ENCODE results near the gene ALS2CL.

The ALS2CL gene

DNA sequence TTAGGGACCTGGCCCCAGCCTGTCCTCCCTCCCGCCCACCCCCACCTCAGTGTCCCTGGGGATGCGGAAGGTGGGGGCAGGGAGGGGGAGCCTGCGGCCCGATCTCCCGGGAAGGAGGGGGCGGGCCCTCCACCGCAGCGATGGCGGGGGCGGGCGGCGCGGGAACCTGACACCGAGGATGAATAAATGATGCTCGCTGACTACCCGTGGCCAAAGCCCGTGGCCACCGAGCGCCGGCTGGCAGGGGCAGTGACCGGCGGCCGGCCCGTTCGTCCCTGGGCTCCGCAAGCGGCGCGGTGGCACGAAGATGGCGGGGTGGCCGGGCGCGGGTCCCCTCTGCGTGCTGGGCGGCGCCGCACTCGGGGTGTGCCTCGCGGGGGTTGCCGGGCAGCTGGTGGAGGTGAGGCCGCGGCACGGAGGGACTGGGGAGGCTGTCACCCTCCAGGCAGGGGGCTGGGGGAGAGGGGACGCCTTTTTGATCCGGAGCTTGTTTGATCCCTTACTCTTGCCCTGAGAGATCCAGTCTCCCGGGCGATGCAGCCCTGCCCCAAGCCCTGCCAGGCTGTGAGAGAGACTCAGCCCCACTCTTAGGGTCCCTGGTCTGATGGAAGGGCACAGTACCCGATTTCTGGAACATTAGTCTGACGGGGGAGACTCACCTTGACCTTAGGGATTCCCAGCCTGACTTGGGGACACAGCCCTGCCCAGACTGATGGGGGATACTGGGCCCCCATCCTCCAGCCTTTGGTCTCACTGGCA lies 7.9 kb upstream of the ALS2CL start, which contains the start of gene TMIE:
TSS of gene TMIE (plus strand) at position 212 of the 759 bp plus-strand sequence. CDS start at position 308, 96 bp downstream.
- Histone ChIP-seq H3K9ac (ENCODE audit: low read depth, low read length) (peak within 1 kb of the TSS; percentile 23; the same call in 1 of the 2 replicates), H3K36me3 (ENCODE audit: insufficient read depth, low read length) (no peaks in the 10 kb centered on the region), H3K9me3 (ENCODE audit: control insufficient read depth, insufficient read depth, low read length) (no peaks in the 10 kb centered on the region), H3K4me1 (ENCODE audit: insufficient read depth, low read length) (peaks cover 15% of the 10 kb centered on the region)

DNA sequence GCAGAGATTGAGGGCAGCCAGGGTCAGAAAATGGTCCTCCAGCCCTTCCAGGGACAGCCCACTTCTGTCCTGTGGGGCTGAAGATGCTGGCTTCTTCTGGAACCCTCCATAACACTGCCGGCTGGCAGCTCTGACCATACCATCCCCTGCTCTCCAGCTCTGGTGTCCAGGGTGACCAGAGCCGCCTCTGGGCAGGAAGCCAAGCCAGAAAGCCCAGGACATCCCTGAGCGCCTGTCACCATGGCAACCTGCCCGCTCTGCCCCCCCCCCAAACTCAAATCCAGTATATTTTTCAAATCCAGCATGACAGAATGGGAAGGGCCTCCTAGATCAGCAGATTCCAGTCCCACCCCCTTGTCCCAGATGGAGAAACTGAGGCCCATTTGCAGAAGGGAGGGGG lies 7.3 kb upstream of the ALS2CL start:
- no peak overlapping the region for H3K9ac ChIP-seq (ENCODE audit: low read depth, low read length)
- no peaks in the 10 kb centered on the region for H3K36me3 ChIP-seq (ENCODE audit: insufficient read depth, low read length)
- no peaks in the 10 kb centered on the region for H3K9me3 ChIP-seq (ENCODE audit: control insufficient read depth, insufficient read depth, low read length)
- H3K4me1 ChIP-seq (ENCODE audit: insufficient read depth, low read length): peaks cover 11% of the 10 kb centered on the region; the same call in 1 of the 2 replicates

DNA sequence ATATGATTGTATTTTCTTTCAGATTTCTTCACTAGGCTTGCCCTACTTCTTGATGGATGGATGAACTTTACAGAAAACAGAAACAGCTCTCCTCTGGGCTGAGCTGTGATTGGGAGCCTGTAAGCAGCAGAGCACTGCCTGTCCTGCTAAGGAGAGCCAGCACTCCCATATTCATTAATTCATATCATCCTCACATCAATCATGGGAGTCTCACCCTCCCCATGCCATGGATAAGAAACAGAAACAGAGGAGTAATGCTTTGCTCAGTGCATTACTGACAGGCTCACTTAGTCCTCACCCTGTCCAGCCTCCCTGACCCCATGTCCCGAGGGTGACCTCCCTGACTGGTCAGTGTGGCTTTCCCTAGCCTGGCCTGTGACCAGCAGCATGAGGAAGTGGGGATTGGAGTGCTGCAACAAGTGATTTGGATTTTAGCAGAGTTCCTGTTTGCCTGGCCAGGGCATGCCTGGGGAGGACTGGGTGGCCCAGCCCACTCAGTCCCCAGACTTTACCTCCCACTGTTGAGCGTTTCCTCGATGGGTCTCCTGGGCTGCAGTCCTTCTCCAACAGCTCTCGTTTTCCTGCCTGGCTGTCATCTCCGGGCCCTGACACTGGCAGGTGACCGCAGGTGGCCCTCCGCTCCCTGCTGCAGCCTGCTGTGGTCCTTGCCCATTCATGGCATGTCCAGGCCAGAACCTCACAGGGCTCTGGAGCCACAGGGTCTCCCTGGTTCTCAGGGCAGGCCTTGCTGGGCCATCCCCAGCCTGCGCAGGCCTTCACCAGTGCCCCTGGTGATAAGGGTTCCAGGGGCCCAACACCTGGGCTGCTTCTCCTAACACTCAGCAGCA lies 6.4 kb upstream of the ALS2CL start:
- Histone ChIP-seq H3K36me3 (ENCODE audit: insufficient read depth, low read length) (no peaks in the 10 kb centered on the region), H3K9me3 (ENCODE audit: control insufficient read depth, insufficient read depth, low read length) (no peaks in the 10 kb centered on the region), H3K4me1 (ENCODE audit: insufficient read depth, low read length) (peaks cover 5% of the 10 kb centered on the region; the same call in 1 of the 2 replicates), H3K9ac (ENCODE audit: low read depth, low read length) (no peak overlapping the region)

DNA sequence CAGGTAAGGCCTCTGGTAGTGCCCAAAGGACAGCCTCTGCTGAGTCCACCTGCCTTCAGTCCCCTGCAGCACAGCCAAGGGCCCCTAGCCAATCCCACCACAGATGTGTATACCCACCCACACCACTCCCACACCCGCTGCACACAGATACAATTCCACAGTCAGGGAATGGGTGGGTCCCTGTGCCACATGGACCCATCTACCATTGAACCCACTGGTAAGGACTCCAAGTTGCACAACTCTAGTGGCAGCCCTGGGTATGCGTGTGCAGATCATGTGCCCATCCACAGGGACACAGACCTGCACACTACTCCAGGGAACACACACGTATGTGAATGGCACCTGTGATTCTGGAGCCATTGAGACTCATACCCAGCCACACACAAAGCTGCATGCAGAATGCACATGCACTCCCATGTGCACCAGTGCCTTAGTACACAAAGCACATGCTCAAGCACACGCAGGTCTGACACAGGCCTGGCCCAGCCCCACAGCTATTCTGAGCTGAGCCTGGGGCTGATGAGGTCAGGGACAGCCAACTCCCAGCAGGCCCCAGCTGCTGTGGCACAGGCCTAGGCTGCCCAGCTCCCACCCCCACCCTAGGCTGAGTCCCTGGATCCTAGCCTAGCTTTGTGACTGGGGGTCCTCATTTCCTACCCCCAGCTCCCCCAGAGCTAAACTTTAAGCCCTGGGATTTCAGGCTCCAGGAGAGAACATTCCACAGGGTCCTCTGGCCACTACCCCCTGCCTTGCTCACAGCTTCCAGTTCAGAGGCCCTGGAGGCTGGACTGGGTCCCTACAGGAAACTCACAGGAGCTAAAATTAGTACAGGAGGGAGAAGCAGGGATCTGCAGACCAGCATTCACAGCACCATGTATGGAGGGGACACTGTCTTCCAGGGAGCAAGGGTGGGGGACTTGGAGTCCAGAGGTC lies 2.7 kb upstream of the ALS2CL start:
- peaks cover 9% of the 10 kb centered on the region; the same call in 1 of the 2 replicates for H3K4me1 ChIP-seq (ENCODE audit: insufficient read depth, low read length)
- no peaks in the 10 kb centered on the region for H3K9me3 ChIP-seq (ENCODE audit: control insufficient read depth, insufficient read depth, low read length)
- H3K36me3 ChIP-seq (ENCODE audit: insufficient read depth, low read length): no peaks in the 10 kb centered on the region
- H3K9ac ChIP-seq (ENCODE audit: low read depth, low read length): no peak overlapping the region

DNA sequence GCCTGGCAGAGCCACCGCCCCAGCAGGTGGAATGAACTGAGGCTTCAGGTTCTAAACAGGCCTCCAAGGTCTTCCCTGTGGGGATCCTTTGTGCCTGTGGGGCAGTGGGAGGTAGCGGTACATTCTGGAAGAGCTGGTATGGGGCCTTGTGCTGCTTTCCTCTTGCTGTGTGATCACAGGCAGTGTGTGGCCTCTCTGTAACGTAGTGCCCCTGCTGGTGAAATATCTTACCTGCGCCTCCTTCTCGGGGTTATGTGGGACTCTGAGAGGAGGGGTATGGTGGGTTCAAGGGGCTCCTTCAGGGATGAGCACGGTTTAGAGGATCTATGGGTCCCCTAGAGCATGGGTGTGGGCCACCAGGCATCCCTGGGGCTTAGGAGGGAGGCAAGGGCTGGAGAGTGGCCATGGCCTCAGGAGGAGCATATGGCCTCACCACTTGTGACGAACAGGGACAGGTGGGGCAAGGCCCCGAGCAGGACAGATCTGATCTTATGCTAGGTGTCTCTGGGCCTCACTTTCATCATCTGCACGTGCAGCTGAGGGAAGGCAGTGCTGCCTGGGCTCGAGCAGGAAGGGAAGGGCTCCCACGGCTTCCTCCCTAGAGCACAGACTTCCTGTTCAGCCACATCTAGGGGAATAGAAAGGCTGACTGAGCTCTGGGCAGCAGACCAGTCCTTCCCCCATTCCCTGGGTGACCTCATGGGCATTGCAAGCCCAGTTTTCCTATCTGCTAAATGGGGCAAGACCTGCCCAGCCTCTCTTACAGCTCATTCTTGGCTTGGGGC lies 1.9 kb upstream of the ALS2CL start:
- Histone ChIP-seq H3K9ac (ENCODE audit: low read depth, low read length) (no peak overlapping the region), H3K36me3 (ENCODE audit: insufficient read depth, low read length) (no peaks in the 10 kb centered on the region), H3K4me1 (ENCODE audit: insufficient read depth, low read length) (peaks cover 9% of the 10 kb centered on the region; the same call in 1 of the 2 replicates), H3K9me3 (ENCODE audit: control insufficient read depth, insufficient read depth, low read length) (no peaks in the 10 kb centered on the region)

DNA sequence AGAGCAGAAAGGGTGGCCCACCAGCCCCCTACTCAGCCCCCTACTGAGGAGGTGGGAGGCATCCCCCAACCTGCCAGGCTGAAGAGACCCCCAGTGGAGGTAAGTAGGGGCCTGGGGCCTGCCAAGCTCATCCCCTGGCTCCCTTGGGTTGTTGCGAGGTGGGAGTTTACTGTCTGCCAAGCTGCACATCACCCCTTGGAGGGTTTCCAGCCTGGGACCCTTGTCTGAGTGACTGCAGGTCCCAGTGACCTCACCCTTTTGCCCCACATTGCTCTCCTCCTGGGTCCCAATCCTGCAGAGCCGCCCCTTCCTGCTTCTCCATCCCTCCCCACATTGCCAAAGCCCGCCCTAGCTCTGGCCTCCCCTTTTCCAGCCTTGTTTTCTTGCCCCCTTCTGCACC lies 1.0 kb upstream of the ALS2CL start:
- no peak overlapping the region for H3K9ac ChIP-seq (ENCODE audit: low read depth, low read length)
- H3K4me1 ChIP-seq (ENCODE audit: insufficient read depth, low read length): peaks cover 9% of the 10 kb centered on the region; the same call in 1 of the 2 replicates
- no peaks in the 10 kb centered on the region for H3K36me3 ChIP-seq (ENCODE audit: insufficient read depth, low read length)
- H3K9me3 ChIP-seq (ENCODE audit: control insufficient read depth, insufficient read depth, low read length): no peaks in the 10 kb centered on the region

DNA sequence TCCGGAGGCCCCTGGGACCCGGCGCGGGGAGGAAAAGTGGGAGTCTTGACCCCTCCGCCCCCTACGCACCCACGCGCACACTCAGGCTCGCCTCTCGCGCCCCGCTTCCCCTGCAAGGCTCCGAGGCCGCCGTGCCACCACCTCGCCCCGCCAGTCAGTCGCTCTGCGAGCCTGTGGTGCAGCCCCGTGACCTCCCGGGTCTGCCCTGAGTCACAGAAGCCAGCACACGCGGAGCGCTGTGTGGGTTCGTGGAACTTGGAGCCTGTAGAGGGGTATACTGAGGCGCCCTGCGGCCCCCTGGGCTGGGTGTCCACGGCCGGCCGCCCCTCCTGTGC lies 380 bp upstream of the ALS2CL start:
- Histone ChIP-seq H3K4me1 (ENCODE audit: insufficient read depth, low read length) (peaks cover 9% of the 10 kb centered on the region; the same call in 1 of the 2 replicates), H3K9ac (ENCODE audit: low read depth, low read length) (peak overlapping the region; percentile 55; the same call in 1 of the 2 replicates), H3K9me3 (ENCODE audit: control insufficient read depth, insufficient read depth, low read length) (no peaks in the 10 kb centered on the region), H3K36me3 (ENCODE audit: insufficient read depth, low read length) (no peaks in the 10 kb centered on the region)

DNA sequence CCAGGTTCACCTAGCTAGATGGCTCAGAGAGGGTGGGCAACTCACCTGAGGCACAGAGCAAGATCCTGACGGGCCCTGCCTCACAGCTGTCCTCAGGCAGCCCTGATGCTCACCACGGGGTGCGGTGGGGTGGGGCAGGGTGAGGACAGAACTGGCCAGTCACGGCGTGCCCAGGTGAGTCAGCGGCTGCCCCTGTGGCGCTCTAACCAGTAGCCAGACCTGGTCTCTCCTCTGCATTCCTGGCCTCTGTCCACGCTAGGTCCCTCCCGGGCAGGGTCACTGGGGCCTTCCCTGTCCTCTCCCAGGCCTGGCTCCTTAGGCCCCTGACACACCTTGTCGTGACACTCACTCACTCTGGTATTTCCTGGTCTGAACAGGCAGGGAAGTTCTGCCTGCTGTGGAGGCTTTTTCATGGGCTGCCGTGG lies 901 bp downstream of the ALS2CL start:
- Histone ChIP-seq H3K9me3 (ENCODE audit: control insufficient read depth, insufficient read depth, low read length) (no peaks in the 10 kb centered on the region), H3K4me1 (ENCODE audit: insufficient read depth, low read length) (peaks cover 9% of the 10 kb centered on the region; the same call in 1 of the 2 replicates), H3K36me3 (ENCODE audit: insufficient read depth, low read length) (no peaks in the 10 kb centered on the region), H3K9ac (ENCODE audit: low read depth, low read length) (peak overlapping the region; percentile 85)

DNA sequence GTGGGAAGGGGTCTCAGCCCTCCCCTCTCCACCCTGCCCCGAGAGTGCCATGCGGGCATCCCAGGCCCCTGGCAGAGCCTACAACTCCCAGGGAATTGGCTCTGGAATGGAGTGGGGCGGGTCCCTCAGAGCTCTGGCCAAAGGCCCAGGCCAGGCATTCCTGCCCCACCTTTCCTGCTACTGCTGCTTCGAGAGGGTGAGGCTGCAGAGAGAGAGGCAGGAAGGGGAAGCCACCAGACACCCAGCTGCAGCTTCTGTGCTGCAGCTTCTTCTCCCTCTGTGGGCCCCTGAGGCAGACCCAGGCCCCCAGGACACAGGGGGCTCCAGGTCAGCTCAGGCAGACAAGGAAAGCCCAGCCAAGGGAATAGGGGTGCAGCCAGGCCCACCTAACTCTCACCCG lies 2.7 kb downstream of the ALS2CL start:
- Histone ChIP-seq H3K4me1 (ENCODE audit: insufficient read depth, low read length) (peaks cover 9% of the 10 kb centered on the region; the same call in 1 of the 2 replicates), H3K9me3 (ENCODE audit: control insufficient read depth, insufficient read depth, low read length) (no peaks in the 10 kb centered on the region), H3K9ac (ENCODE audit: low read depth, low read length) (no peak overlapping the region), H3K36me3 (ENCODE audit: insufficient read depth, low read length) (no peaks in the 10 kb centered on the region)

DNA sequence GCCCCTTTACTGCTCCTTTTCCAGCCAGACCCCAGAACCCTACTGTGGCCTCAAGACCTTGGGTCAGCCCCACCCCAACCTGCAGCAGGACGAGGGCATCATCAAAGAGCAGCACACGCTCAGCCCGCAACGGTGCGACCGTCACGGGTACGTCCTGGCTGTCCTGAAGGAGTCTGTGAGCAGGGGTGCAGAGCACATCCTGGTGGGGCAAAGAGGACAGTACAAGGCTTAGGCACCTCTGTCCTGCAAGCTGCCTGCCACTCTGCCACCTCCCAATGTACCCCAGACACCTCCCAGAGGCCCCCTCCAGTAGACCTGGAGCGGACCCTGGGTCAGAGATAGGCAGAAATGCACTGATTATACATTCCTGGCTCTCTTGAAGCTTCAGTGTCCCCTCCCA lies 8.0 kb downstream of the ALS2CL start:
- H3K36me3 ChIP-seq (ENCODE audit: insufficient read depth, low read length): no peaks in the 10 kb centered on the region
- no peaks in the 10 kb centered on the region for H3K4me1 ChIP-seq (ENCODE audit: insufficient read depth, low read length)
- no peak overlapping the region for H3K9ac ChIP-seq (ENCODE audit: low read depth, low read length)
- no peaks in the 10 kb centered on the region for H3K9me3 ChIP-seq (ENCODE audit: control insufficient read depth, insufficient read depth, low read length)

DNA sequence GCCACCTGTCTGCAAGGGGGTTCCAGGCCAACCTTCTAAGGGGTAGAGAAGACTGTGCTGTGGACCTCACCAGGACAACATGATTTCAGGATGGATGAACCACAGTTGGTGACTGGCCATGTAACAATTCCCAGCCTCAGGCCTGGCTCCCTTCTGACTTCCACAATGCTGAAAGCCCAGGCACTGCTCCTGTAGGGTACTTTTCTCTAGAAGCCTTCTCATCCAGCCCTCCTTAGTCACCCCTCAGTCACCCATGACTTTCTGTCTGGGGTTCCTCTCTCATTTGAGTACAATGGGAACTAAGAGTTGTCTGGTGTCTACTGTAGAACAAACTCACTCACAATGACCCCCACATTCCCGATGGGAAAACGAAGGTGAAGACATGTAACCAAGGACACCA lies 8.6 kb downstream of the ALS2CL start:
- H3K4me1 ChIP-seq (ENCODE audit: insufficient read depth, low read length): no peaks in the 10 kb centered on the region
- no peaks in the 10 kb centered on the region for H3K9me3 ChIP-seq (ENCODE audit: control insufficient read depth, insufficient read depth, low read length)
- H3K9ac ChIP-seq (ENCODE audit: low read depth, low read length): no peak overlapping the region
- no peaks in the 10 kb centered on the region for H3K36me3 ChIP-seq (ENCODE audit: insufficient read depth, low read length)

DNA sequence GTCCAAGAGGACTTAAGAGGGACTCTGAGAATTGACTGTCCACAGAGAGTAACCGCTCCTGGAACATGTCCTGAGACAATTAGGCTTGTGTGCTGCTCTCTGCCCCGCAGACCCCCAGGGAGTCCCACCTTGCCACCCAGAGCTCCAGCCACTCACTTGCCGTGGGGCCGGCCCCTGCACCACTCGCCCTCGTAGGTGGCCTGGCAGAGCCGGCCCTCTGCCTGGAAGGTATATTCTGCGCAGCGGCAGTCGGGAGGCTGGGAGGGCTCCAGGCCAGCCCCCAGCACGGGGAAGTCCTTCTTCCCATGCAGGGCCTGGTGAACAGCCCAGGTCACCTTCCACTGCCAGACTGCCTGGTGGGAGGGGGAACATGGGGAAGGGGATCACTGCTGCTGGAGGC lies 10.5 kb downstream of the ALS2CL start:
- Histone ChIP-seq H3K9ac (ENCODE audit: low read depth, low read length) (no peak overlapping the region), H3K4me1 (ENCODE audit: insufficient read depth, low read length) (no peaks in the 10 kb centered on the region), H3K36me3 (ENCODE audit: insufficient read depth, low read length) (no peaks in the 10 kb centered on the region), H3K9me3 (ENCODE audit: control insufficient read depth, insufficient read depth, low read length) (no peaks in the 10 kb centered on the region)

DNA sequence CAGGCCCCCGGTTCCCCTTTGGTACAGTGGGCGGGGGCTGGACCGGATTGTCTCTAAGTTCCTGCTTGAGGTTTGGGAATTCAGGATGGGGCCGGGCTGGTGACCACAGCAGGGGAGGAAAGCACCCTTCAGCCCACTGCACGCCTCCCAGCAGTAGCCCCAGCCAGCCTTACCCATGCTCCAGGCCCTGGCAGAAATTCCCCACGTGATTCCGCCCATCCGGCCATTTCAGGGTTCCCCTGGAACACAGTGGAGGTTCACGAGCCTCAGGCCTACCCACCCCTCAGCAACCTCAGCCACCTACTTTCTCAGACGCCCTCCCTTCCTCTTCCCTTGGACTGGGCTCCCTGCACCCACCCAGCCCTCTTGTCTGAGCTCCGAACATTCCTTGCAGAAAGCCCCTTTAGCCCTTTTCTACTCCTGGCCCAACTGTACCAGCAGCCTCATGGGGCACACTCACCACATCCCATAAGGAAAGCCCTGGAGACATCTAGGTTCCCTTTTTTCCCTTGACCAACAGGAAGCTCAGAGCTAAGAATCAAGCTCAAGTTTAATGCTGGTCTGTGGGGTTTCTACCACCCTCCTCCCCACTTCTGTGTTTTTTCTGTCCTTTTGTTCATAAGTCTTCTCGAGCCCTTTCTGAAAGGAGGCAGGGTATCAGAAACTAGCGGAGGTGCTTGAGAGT lies 11.5 kb downstream of the ALS2CL start:
- H3K36me3 ChIP-seq (ENCODE audit: insufficient read depth, low read length): no peaks in the 10 kb centered on the region
- H3K9me3 ChIP-seq (ENCODE audit: control insufficient read depth, insufficient read depth, low read length): no peaks in the 10 kb centered on the region
- H3K9ac ChIP-seq (ENCODE audit: low read depth, low read length): no peak overlapping the region
- H3K4me1 ChIP-seq (ENCODE audit: insufficient read depth, low read length): peaks cover 3% of the 10 kb centered on the region; the same call in 1 of the 2 replicates

All from ES-I3 (cell line).